Inferior parietal cortex (tissue), 1 donor: ENCODE results near the gene LGALS9C.
"Not testable (repeated sequence)": the region's sequence is repeated elsewhere in the genome, so short reads cannot be mapped to it uniquely, and the experiment has no call there.

Experiments used
- DNase-seq: peaks from one replicate; pipeline ENCODE4 v3.0.0-alpha.2; 2016; ENCODE audit errors: extremely low spot score

Gene LGALS9C

DNA sequence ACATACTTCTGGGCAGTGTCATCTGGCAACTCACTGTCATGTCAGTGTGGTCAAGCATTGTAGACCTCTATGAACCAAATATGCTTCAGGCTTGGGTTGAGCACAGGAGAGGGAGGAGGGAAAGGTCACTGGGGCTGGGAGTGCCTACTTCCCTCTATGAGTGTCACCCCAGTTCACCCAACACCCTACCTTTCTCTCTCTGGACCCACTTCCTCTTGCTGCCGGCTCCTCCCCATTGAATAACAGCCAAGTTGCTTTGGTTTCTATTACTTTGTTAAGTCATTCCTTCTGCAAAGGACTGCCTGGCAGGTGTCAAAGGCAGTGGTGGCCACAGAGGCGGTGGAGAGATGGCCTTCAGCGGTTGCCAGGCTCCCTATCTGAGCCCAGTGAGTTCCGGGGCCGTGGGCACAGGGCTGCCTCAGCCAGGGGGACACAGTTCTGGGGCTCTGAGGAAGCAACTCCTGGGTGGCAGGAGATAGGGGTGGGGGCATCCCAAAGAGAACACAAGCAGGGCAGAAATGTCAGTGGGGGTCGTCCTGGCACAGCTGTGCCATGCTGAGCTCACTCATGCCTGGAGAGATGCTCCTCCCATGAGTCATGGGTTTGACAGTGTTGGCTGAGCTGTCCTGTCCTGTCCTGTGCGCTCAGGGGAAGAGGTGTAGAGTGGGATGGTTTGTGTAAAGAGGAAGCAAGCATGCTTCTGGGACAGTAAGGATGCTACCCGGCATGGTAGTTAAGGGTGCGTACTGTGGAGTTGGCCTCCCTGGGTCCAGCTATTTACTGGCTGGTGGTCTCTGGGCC lies at the start of gene LGALS9C:
Gene LGALS9C, plus strand, starts transcription at position 282 of the 801 bp plus-strand sequence. Its CDS starts 66 bp downstream, at position 348.
- not testable (repeated sequence) for DNase-seq

- not testable (repeated sequence) for DNase-seq
Measured at GRCh38 chr17:18432206-18432605, 44.4 kb upstream of the LGALS9C start.

DNA sequence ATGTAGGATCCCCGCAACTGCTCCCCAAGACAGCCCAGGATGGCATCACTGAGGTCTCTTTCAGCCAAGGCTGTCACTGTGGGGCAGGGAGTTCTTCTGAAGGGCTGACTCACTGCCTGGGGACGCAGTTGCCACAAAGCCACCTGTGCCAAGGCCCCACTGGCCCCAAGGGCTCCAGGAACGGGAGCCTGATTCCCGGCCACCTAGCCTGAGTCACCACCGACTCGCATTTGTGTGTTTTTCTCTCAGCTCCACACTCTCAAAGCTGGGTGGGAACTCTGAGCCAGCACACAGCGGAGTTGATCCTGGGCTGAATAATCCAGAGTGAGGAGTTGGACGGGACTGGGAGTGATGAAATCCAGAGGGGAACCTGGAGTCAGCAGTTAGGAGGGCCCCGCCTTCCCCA lies 37.1 kb upstream of the LGALS9C start:
- not testable (repeated sequence) for DNase-seq

DNA sequence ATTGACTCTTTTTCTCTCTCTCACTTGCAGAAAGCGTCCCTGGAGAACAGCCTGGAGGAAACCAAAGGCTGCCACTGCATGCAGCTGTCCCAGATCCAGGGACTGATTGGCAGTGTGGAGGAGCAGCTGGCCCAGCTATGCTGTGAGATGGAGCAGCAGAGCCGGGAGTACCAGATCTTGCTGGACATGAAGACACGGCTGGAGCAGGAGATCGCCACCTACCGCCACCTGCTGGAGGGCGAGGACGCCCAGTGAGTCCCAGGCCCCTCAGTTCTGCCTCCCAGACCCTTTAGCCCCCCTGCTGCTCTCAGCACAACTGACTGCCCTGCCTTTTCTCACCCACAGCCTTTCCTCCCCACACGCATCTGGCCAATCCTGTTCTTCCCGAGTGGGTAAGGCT lies 34.5 kb upstream of the LGALS9C start:
- DNase-seq = not testable (repeated sequence)

- not testable (repeated sequence) for DNase-seq
Measured at GRCh38 chr17:18442532-18442931, 34.1 kb upstream of the LGALS9C start.

DNA sequence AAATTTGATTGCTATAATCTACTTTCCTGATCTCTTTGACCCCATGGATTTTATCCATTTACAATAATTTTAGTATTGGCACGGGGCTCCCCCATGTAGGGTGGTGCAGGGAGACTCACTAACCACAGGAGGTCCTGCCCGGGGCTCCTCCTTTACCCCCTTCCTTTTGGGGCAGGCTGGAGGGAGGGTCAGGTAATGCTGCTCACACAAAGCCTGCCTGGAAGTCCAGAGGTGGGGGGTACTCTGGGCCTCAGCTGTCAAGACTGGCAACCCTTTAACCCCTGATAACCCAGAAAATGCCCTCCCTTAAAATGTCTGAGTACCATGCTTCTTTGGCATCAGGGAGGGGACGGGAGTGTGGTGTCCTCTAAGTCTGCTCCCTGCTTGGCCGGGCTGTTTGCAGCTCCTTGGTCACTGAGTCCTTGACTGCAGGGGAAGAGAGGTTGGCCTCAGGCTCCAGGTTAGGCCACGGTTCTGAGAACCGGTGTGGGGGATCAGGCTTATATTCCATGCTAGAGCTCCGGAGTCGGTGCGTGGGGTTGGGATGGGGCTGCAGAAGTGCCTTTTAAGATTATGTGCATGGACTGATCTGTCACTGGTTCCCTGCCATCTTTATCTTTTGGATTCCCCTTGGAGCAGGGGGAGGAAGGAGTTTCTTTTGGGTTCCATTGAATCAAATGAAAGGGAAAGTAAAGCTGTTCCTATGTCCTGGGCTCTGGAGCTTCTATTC lies 28.9 kb upstream of the LGALS9C start:
- not testable (repeated sequence) for DNase-seq

DNA sequence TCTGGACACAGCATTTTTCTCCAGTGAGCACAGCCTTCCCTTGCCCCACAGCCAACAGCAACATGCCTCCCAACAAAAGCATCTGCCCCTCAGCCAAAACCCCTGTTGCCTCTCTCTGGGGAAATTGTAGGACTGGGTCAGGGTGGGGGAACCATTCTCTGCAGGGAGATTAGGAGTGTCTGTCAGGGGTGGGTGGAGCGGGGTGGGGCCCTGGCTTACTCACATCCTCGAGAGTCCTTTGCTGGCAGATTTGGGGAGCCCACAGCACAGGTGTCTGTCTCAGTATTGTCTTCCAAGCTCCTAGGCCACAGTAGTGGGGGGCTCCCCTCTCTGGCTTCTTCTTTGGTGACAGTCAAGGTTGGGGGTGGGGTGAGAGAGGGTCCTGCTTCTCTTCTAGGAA lies 28.3 kb upstream of the LGALS9C start:
- not testable (repeated sequence) for DNase-seq

DNA sequence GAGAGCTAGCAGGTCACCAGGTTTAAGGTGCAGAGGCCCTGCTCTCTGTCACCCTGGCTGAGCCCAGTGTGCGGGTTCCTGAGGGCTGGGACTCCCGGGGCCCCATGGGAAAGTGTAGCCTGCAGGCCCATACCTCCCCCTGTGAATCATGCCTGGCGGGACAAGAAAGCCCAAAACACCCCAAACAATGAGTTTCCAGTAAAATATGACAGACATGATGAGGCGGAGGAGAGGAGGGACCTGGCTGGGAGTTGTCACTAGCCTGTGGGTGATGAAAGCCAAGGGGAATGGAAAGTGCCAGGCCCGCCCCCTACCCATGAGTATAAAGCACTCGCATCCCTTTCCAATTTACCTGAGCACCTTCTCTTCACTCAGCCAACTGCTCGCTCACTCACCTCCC lies 26.8 kb upstream of the LGALS9C start:
- DNase-seq = not testable (repeated sequence)

DNA sequence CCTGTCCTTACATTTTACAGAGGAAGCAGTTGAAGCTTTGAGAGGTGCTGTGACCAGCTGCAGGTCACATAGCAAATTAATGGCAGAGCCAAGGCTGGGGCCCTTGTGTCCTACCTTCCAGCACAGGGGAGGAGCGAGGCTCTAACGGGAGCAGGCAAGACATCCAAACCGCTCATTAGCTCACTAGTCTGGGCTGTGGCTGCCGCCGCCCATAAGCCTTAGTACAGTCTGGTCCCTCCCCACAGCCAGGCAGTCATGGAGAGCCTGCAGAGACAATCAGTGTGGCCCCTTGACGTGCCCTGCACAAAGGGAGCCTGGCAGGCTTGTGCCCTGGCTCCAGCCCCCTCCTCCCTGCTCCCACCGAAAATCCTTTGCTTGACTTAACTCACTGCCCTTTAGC lies 25.6 kb upstream of the LGALS9C start:
- DNase-seq = not testable (repeated sequence)

GRCh38 chr17:18451969-18452368 lies 24.6 kb upstream of the LGALS9C start:
- not testable (repeated sequence) for DNase-seq

- not testable (repeated sequence) for DNase-seq
Measured at GRCh38 chr17:18459035-18459434, 17.6 kb upstream of the LGALS9C start.

DNA sequence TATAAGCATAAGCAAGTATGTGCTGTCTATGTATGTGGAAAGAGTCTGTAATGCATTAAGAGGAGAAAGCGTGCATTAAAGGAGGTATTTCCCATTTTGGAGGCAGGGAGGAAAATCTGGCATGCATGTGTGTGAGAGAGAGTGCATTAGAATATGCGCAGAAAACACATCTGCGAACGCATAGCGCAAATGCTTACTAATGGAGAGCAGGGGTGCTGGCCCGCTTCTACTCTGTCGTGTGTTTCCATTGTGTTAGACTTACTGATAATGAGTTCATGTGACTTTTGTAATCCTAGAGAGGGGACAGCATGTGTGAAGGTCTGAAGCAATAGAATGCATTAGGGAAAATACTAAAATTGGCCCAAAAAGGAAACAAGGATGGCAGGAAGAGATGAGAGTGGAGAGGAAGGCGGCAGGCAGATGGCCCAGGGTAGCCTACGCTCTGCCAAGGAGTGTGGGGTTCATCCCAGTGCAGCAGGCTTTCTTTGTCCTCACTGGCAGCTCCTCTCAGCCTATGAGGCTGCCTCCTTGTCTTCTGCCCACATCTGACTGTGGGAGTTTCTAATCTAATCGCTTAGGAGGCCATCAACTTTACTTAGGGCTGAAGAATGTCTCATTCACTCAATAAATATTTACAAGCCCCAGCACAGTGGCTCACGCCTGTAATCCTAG lies 12.6 kb upstream of the LGALS9C start:
- DNase-seq = not testable (repeated sequence)

GRCh38 chr17:18466250-18466983 lies 10.2 kb upstream of the LGALS9C start:
- DNase-seq = not testable (repeated sequence)

- not testable (repeated sequence) for DNase-seq
Measured at GRCh38 chr17:18467001-18467400, 9.6 kb upstream of the LGALS9C start.

DNA sequence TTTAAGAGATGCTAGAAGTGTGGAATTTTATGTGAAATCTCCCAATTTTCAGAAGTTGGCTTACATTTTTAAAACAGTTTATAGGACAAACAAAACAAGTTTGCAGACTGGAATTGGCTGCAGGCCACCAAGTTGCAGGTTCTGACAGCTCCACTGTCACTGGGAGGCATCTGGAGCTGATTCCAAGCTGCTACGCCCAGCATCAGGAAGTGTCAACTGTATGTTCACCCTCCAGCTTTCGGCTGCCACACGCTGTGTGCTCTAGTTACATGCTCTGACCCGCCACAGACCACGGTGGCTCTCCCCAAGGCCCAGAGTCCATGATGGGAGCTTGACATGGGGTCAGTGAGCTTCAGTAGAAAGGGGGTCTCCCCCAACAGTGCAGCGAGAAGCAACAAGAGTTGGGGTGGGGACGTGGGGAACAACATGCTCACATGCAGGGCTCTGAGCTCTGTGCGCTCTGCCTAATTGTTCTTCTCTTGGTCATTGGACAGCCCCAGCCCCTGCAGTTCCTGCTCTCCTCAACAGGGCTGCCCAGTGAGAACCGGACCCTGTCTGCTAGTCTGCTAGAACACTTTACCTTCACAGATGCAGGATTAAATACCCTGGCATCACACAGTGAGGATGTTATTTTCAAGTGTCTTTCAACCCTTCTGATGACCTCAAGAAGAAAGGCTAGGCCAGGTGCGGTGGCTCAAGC lies 8.0 kb upstream of the LGALS9C start:
- DNase-seq = not testable (repeated sequence)

DNA sequence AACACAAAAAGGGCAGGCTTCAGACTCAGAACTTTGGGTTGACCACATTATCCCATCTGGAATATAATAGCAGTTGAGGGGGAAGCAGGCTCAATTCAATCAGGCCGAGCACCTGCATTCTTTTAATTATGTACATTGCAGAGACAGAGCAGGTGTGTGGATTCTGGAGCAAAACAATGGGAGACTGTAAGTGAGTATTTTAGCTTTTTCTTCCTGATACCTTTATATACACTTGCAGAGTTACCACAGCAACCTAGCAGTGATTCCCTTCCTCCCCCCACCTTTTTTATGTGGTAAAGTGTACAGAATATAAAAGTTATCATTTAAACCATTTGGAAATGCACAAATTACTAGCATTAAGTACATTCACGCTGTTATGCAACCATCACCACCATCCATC lies 6.8 kb upstream of the LGALS9C start:
- DNase-seq = not testable (repeated sequence)

DNA sequence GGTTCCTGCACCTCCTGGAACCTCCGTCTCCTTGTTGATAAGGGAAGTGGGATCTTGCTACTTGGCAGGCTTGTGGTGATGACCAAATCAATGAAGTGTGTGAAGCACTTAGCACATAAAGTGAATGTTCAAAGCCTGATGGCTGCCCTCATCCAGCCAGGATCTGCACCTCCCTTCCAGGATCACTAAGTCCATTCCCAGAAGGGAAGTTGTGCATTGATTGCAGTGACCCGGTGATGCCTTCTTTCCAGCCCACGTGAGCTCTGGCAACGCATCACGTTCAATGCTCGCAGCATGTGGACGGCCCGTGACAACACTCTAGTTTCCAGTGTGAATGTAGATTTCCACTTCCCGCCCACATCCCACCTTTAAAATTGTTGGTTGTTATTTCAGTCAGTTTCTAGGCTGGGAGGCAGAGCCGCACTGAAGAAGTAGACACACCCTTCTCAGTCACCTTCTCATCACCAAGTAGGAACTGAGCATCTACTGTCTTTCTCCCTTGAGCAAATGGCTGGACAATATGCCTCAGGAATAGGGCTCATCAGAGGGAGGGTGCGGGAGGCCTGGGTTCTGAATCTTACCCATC lies 6.2 kb upstream of the LGALS9C start:
- not testable (repeated sequence) for DNase-seq

- not testable (repeated sequence) for DNase-seq
Measured at GRCh38 chr17:18473967-18474366, 2.6 kb upstream of the LGALS9C start.

- not testable (repeated sequence) for DNase-seq
Measured at GRCh38 chr17:18474754-18475153, 1.8 kb upstream of the LGALS9C start.

GRCh38 chr17:18477367-18477766 lies 778 bp downstream of the LGALS9C start:
- not testable (repeated sequence) for DNase-seq
